Measurements from ENCODE around the gene AK1. TPM values are rescaled to one million over a fixed set of nuclear protein-coding genes. Genes with fewer than 3 reads are reported as not detected.

Gene AK1
- total and polyA plus RNA-seq, 2 of the 13 experiments (the other 11 are each of a cell fraction or from before 2014, with no cell fraction given): 19.1 to 32.8 TPM

DNA sequence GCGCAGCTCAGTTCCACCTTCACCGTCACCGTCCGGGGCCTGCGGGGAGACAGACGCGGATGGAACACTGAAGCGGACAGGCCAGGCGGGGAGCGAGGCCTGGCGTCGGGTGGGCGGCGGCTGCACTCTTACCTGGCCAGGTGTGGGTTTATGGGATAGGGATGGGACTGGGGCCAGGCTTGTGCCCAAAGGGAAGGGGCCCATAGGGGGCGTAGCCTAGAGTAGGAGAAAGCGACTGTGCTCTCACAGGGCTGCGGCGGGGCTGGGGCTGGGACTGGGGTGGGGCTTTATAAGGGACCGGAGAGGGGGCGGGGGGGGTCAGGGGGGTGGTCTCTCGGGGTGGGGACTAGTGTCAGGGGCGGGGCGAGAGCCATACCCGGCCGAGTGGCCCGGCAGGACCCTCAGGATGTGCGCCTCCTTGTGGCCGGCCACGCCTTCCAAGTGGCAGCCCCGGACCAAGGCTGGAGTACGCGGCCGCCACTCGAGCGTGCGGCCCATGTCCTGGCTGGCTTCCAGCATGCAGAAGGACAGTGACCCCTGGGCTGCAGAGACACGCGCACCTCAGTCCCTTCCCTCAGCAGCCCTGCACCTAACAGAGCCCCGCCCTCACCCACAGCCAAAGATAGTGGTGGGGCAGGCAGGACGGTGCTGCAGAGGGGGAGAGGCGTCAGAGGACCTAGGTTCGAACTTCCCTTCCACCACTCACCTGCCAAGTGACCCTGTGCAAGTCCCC lies 52.0 kb downstream of the AK1 start (continued):
- TF ChIP-seq MTA3 (CRISPR knock-in tag; IDR thresholded peaks at IDR 0.05) (no peak), KDM5A (IDR thresholded peaks at IDR 0.05; ENCODE audit: borderline replicate concordance, low read length) (no peak), ZNF891 (CRISPR knock-in tag; IDR thresholded peaks at IDR 0.05) (no peak), ELF1 (CRISPR knock-in tag; IDR thresholded peaks at IDR 0.05) (no peak), MAZ (IDR thresholded peaks at IDR 0.05; ENCODE audit: borderline replicate concordance, low read depth, low read length) (0 out of 2 replicates have a peak, but pooled peaks have one; percentile 18), MAZ (CRISPR knock-in tag; IDR thresholded peaks at IDR 0.05; ENCODE audit: low read depth) (peak; percentile 59), TRIM24 (CRISPR knock-in tag; IDR thresholded peaks at IDR 0.05) (no peak), TAF1 (CRISPR knock-in tag; IDR thresholded peaks at IDR 0.05) (no peak), ATF1 (CRISPR knock-in tag; IDR thresholded peaks at IDR 0.05) (no peak), GATAD2A (CRISPR knock-in tag; IDR thresholded peaks at IDR 0.05) (peak; percentile 55; the same call in 1 of the 2 replicates), ZNF496 (CRISPR knock-in tag; IDR thresholded peaks at IDR 0.05; ENCODE audit: insufficient replicate concordance) (no peak), ZNF777 (CRISPR knock-in tag; IDR thresholded peaks at IDR 0.05) (no peak), SAFB2 (CRISPR knock-in tag; IDR thresholded peaks at IDR 0.05; ENCODE audit: borderline replicate concordance, low read depth) (no peak), ERF (CRISPR knock-in tag; IDR thresholded peaks at IDR 0.05) (no peak; the same call in 1 of the 2 replicates), RARA (CRISPR knock-in tag; IDR thresholded peaks at IDR 0.05) (peak; percentile 67; the same call in 1 of the 2 replicates), PCBP2 (optimal IDR thresholded peaks at IDR 0.05; ENCODE audit: low read depth, low read length, poor library complexity, severe bottlenecking) (no peak), FOSL1 (CRISPR knock-in tag; IDR thresholded peaks at IDR 0.05; ENCODE audit: borderline replicate concordance) (no peak), ZNF337 (CRISPR knock-in tag; IDR thresholded peaks at IDR 0.05; ENCODE audit: borderline replicate concordance, low read depth) (no peak), HOXA3 (CRISPR knock-in tag; IDR thresholded peaks at IDR 0.05) (peak; percentile 74), ATRX (CRISPR knock-in tag; IDR thresholded peaks at IDR 0.05; ENCODE audit: borderline replicate concordance) (no peak), ETV6 (CRISPR knock-in tag; conservative IDR thresholded peaks at IDR 0.05) (no peak), PRPF4 (IDR thresholded peaks at IDR 0.05; ENCODE audit: low read depth, low read length, poor library complexity, severe bottlenecking) (no peak), NFKBIZ (CRISPR knock-in tag; IDR thresholded peaks at IDR 0.05) (no peak), GABPA (IDR thresholded peaks at IDR 0.05; ENCODE audit: low read depth, low read length) (no peak), GABPA (CRISPR knock-in tag; IDR thresholded peaks at IDR 0.05; ENCODE audit: low read depth) (0 out of 2 replicates have a peak, but pooled peaks have one; percentile 13), ZNF589 (CRISPR knock-in tag; conservative IDR thresholded peaks at IDR 0.05) (no peak), TEAD2 (CRISPR knock-in tag; IDR thresholded peaks at IDR 0.05) (no peak), SP4 (CRISPR knock-in tag; IDR thresholded peaks at IDR 0.05) (no peak)

Data from HepG2 (cell line).